TTC549 (cell line): ENCODE results near the gene ITSN2.

Experiments
- FAIRE-seq: peaks from 2 replicates; lab custom pipeline; 2012; peaks lifted over from hg19 to GRCh38; lab: Jason Lieb, UNC

ITSN2 gene

GRCh38 chr2:24175631-24176187 lies 184.6 kb downstream of the ITSN2 start:
- FAIRE-seq, result no peak

- no peak for FAIRE-seq
Measured at GRCh38 chr2:24174851-24175277, 185.5 kb downstream of the ITSN2 start, which contains the start of gene FAM228A. Gene FAM228A, plus strand, starts transcription at chr2:24175053. Its CDS starts 428 bp downstream, at chr2:24175481.

GRCh38 chr2:24169023-24169422 lies 191.3 kb downstream of the ITSN2 start:
- no peak for FAIRE-seq

- FAIRE-seq, result no peak
Measured at GRCh38 chr2:24164416-24164973, 195.8 kb downstream of the ITSN2 start.

- FAIRE-seq, result no peak
Measured at GRCh38 chr2:24163601-24164000, 196.7 kb downstream of the ITSN2 start.

GRCh38 chr2:24163186-24163585 lies 197.2 kb downstream of the ITSN2 start:
- FAIRE-seq, result no peak

GRCh38 chr2:24162494-24162893 lies 197.8 kb downstream of the ITSN2 start:
- FAIRE-seq, result no peak

- FAIRE-seq, result no peak
Measured at GRCh38 chr2:24160761-24161160, 199.6 kb downstream of the ITSN2 start.

GRCh38 chr2:24159708-24160107 lies 200.6 kb downstream of the ITSN2 start:
- no peak for FAIRE-seq

- no peak for FAIRE-seq
Measured at GRCh38 chr2:24158131-24158530, 202.2 kb downstream of the ITSN2 start.

GRCh38 chr2:24153478-24153877 lies 206.9 kb downstream of the ITSN2 start:
- no peak for FAIRE-seq
